CD4-positive, alpha-beta T cell treated with Interleukin-1 beta for 1 hour (primary cell): ENCODE results near the gene LCN6.
A peak's percentile ranks its signal among the peaks of the same experiment; 100 is the strongest.
"Not testable (repeated sequence)": the region's sequence is repeated elsewhere in the genome, so short reads cannot be mapped to it uniquely, and the experiment has no call there.

Experiments
- DNase-seq, 2 donors: peaks; one replicate each; pipeline ENCODE4 v3.0.0-alpha.2; 2020 to 2022

LCN6 gene

GRCh38 chr9:136759001-136759400 lies 10.7 kb upstream of the LCN6 start:
- no peak for DNase-seq

- DNase-seq = no peak
These were observed 9.4 kb upstream of the LCN6 start for GRCh38 chr9:136757751-136758140.

GRCh38 chr9:136757328-136757727 lies 9.0 kb upstream of the LCN6 start:
- DNase-seq = no peak

- no peak for DNase-seq
These were observed 8.5 kb upstream of the LCN6 start for GRCh38 chr9:136756836-136757235.

- no peak for DNase-seq
These were observed 7.8 kb upstream of the LCN6 start for GRCh38 chr9:136756134-136756438.

GRCh38 chr9:136755302-136756133 lies 7.2 kb upstream of the LCN6 start:
- DNase-seq = not testable (repeated sequence)

- DNase-seq = no peak
These were observed 6.4 kb upstream of the LCN6 start for GRCh38 chr9:136754626-136755301.

GRCh38 chr9:136754059-136754572 lies 5.8 kb upstream of the LCN6 start:
- DNase-seq = peak in 1 of 2 donors; percentile 45

GRCh38 chr9:136753371-136754058 lies 5.2 kb upstream of the LCN6 start:
- no peak for DNase-seq

GRCh38 chr9:136751814-136752213 lies 3.5 kb upstream of the LCN6 start:
- DNase-seq = no peak

- no peak for DNase-seq
These were observed 2.9 kb upstream of the LCN6 start for GRCh38 chr9:136751244-136751643.

GRCh38 chr9:136750526-136750925 lies 2.2 kb upstream of the LCN6 start:
- no peak for DNase-seq

- no peak for DNase-seq
These were observed 614 bp upstream of the LCN6 start for GRCh38 chr9:136748666-136749611.

GRCh38 chr9:136747161-136748060 lies 914 bp downstream of the LCN6 start:
- DNase-seq = no peak

- no peak for DNase-seq
These were observed 1.7 kb downstream of the LCN6 start for GRCh38 chr9:136746621-136747020.

GRCh38 chr9:136746155-136746490 lies 2.2 kb downstream of the LCN6 start:
- no peak for DNase-seq

- DNase-seq = no peak
These were observed 2.8 kb downstream of the LCN6 start for GRCh38 chr9:136745389-136746154.

- DNase-seq = no peak
These were observed 3.6 kb downstream of the LCN6 start for GRCh38 chr9:136744773-136745172.

- DNase-seq = no peak
These were observed 4.6 kb downstream of the LCN6 start for GRCh38 chr9:136743639-136744211.

- no peak for DNase-seq
These were observed 5.5 kb downstream of the LCN6 start, which contains the start of gene LCN10 for GRCh38 chr9:136742591-136743391. Gene LCN10 (minus strand): TSS chr9:136742940. CDS start chr9:136742903, 37 bp downstream.
